Dermis microvascular lymphatic vessel endothelial cell (primary cell): ENCODE results near the gene RPLP1. TPM values are rescaled to one million over a fixed set of nuclear protein-coding genes. Genes with fewer than 3 reads are reported as not detected.
"Not testable (repeated sequence)": the region's sequence is repeated elsewhere in the genome, so short reads cannot be mapped to it uniquely, and the experiment has no call there.

Experiments
- DNase-seq, 2 donors: peaks; one replicate each; pipeline versions ENCODE4 v3.0.0 to v3.0.0-alpha.2; 2010; ENCODE audit warnings: low read depth in 2 of 2
- total RNA-seq: library from RNA; depleted of rRNA; stranded (reverse); fragments of >200 nt; gene quantifications from 2 replicates; pipeline ENCODE4 v1.2.1, GENCODE V29; 2014

The RPLP1 gene
- total RNA-seq, 1 donor from 2014 or later: 53.8 TPM

DNA sequence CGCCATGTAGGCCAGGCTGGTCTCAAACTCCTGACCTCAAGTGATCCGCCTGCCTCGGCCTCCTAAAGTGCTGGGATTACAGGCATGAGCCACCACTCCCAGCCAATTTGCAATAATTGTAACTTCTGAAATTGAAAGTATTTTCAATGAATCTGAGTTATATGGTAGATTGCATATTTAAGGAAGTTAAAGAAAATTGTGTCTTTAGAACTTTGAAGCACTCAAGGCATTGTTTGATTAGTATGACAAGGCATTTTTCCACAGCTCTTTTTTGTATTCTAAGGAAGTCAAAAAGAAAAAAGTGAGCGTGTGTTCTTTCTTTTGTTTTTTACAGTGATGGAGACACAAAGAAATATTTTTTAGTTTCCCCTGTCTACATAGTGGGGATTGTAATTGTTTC, 15.7 kb upstream of the RPLP1 start:
- no peak for DNase-seq

DNA sequence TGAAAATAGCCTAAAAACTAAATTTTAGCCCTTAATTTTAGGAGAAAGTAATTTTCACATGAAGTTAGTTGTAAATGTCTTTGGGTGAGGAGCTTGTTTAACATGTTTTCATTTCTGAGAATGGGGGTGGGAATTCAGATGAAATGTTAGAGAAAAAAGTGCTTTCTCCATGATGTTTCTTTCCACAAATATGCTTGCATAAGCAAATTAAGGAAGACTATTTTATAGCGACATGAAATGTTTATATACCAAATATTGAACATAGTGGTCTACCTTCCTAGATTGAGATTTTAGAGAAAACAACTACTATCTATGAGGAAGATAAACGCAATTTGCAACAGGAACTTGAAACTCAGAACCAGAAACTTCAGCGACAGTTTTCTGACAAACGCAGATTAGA, 13.0 kb upstream of the RPLP1 start:
- DNase-seq: no peak

DNA sequence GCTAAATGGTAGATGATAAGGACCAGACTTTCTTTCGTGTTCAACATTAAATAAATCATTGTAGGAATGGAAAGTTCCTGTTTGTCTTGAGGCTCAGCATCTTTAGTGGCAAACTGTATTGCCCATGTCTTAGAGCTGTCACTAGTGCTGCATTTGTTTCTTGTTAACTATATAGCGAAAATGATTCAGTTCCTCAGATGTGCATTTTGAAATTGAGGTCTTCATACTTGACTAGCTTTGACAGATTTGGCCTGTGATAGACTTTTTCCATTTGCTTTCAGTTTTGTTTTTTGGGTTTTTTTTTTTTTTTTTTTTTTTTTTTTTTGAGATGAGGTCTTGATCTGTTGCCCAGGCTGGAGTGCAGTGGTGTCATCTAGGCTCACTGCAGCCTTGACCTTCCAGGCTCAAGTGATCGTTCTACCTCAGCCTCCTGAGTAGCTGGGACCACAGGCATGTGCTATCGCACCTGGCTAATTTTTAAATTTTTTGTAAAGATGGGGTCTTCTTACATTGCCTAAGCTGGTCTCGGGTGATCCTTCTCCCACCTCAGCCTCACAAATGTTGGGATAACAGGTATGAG, 9.5 kb upstream of the RPLP1 start:
- no peak for DNase-seq

DNA sequence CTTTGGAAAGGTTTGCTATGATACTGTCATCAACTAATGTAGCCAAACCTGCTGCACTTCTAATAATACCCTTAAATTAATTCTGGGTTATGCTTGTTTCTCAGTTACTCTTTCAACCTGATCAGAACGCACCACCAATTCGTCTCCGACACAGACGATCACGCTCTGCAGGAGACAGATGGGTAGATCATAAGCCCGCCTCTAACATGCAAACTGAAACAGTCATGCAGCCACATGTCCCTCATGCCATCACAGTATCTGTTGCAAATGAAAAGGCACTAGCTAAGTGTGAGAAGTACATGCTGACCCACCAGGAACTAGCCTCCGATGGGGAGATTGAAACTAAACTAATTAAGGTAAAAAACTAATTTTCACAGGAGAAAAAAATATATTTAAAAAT, 7.9 kb upstream of the RPLP1 start:
- no peak for DNase-seq

DNA sequence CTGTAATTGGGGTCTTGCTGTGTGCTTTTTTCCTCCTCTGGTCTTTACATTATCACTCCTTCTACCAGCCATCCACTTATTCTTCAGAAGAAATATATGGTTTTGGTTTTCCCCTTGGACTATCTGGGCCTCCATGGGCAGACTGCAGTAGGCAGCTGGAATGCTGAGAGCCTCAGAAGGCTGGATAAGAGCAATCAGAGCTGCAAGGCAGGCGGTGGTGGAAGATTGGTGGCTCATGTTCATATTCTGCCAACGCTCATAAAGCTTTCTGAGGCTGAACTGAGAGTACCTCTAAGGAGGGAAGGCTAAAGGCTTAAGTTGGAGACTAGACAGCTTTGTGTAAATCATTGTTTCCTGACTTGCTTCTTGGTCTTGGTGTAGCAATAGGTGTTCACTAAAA, 5.7 kb upstream of the RPLP1 start:
- DNase-seq: no peak

- DNase-seq: not testable (repeated sequence)
Measured at GRCh38 chr15:69450221-69450620, 2.4 kb upstream of the RPLP1 start.

GRCh38 chr15:69450968-69451695, 1.5 kb upstream of the RPLP1 start:
- DNase-seq: no peak

DNA sequence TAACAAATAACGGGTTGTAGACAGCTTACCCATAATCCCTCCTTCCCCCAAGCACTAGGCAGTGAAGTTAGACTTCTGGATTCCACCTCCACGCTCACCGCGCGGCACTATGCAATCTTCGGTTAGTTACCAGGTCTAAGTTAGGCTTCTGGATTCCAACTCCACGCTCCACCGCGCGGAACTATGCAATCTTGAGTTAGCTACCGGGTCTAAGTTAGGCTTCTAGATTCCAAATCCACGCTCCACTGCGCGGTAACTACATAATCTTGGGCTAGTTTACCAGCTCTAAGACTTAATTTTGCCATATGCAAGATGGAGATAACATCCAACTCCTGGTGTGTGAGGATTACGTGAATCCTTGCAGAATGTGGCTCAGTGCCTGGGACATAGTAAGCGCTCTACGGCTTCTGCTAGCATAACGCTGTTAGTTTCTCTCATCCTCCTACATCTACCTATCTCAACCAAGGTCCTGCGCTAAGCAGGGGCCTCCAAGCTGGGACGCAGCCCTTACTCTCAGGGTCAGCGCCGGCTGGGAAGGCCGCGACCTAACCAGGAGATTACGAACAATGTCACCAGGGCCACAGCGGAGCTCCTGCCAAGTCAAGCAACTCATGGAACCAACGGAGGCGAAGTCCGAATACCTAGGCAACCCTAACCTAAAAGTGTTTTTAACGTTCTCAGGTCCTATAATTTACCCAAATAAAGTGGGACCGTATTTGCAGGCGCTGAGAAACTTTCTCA, 497 bp upstream of the RPLP1 start:
- peak in 1 of 2 donors; percentile 8 for DNase-seq

- no peak for DNase-seq
Measured at GRCh38 chr15:69454953-69455352, 2.3 kb downstream of the RPLP1 start.

DNA sequence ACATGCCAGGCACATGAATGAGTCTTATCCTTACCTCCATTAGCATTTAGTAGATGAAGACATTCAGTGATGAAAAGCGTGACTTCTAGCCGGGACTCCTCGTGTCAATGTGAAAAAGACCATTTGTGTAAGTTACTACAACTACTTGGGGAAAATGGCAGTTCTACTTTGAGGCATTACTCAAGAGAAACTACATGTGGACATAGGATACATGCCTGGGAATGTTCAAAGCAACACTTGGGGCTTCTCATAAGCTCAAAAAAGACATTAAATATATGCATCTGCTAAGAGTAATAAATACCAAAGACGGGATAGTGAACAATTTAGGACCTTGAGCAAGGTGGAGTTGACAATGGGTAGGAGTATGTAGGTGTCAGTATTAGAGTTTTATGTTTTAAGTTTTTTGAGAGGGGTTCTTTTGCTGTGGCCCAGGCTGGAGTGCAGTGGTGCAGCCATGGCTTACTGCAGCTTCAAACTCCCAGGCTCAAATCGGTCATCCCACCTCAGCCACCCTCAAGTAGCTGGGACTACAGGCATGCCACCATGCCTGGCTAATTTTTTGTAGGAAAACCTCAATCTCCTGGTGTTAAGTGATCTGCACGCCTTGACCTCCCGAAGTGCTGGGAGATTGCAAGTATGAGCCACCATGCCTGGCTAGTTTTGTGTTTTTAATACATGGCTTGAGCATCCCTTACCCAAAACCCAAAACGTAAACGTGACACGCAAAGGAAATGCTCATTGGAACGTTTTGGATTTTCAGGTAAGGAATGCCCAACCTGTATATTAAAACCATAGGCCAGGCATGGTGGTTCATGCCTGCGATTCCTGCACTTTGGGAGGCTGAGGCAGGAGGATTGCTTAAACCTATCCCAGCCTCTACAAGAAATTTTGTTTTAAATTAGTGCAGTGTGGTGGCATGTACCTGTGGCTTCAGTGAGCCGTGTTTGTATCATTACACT, 3.9 kb downstream of the RPLP1 start:
- no peak for DNase-seq

GRCh38 chr15:69457304-69458280, 5.0 kb downstream of the RPLP1 start:
- DNase-seq: no peak

GRCh38 chr15:69459066-69459465, 6.4 kb downstream of the RPLP1 start:
- no peak for DNase-seq

DNA sequence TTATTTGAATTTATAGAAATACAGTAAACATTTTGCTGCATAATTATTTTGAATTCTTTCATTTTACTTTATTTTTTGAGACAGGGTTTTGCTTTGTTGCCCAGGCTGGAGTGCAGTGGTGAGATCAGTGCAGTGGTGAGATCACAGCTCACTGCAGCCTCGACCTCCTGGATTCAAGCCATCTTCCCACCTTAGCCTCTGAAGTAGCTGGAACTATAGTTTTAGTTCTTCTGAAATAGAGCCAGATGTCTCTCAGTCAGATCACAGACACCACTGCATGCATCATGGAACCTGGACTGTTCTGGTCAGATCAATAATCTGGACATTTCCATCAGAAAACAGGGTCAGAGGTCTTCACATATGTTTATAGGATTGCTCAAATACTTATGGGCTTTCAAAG, 7.9 kb downstream of the RPLP1 start:
- no peak for DNase-seq

DNA sequence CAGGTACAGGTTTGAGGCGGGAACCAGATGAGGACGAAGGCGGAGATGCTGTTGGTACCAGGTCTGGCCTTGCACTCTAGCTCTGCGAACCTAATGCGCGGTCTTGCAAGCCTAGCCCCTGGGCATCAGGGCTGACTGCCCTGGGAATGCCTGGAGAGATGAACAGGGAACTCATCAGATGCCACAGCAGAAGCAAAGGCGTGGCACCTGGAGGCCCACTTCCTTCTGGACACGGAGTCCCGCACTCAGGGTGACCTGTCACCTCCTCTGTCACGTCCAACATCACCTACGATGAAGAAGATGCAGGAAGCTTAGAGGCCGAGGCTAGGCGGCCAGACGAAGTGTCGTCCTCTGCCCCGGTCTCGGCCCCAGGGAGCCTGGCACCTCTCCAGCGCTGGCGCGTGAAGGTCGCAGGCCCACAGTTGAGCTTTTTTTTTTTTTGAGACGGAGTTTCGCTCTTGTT, 9.4 kb downstream of the RPLP1 start:
- no peak for DNase-seq

GRCh38 chr15:69462493-69463181, 10.0 kb downstream of the RPLP1 start:
- DNase-seq: peak; percentile 90 to 98

- DNase-seq: no peak
Measured at GRCh38 chr15:69463182-69463756, 10.7 kb downstream of the RPLP1 start.

DNA sequence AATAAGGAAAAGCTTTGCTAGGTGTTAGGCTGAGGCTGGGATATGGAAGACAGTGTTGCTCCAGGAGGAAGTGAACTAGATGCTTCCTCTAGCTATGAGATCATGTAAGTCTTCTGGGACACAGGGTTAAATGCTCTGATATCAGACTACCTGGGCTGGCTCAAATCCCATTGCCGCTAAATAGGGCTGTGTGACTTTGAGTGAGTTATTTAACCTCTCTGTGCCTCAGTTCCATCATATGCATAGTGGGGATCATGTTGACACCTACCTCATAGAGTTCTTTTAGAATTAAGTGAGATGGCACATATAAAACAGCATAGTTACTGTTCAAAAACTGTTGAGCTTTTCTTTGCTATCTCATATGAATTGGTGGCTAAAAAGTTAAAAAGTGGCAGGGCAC, 12.6 kb downstream of the RPLP1 start:
- no peak for DNase-seq

GRCh38 chr15:69466733-69467132, 14.1 kb downstream of the RPLP1 start:
- no peak for DNase-seq

DNA sequence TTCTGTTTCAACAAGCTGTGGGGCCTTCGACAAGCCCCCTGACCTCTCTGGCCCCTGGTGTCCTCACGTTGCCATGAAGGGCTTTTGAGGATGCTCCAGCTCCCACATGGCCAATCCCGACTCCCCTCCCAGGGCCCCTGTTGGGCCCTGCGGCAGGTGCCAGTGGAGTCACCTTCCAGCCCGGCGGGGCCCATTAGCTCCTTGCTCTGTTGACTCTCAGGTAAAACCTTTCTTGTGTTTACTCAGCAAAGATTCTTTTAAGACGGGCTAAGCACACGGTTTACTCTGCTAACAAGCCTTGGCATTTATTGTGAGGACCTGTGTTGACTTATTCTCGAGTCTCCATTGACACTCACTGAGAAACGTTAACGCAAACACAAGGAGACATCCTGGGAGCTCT, 15.0 kb downstream of the RPLP1 start:
- no peak for DNase-seq
